Measurements from ENCODE around the gene MAP4K2. TPM values are rescaled to one million over a fixed set of nuclear protein-coding genes. Genes with fewer than 3 reads are reported as not detected.
A peak's percentile ranks its signal among the peaks of the same experiment; 100 is the strongest.

Gene MAP4K2
- total RNA-seq, 2 donors from 2014 or later = 19.4 to 20.4 TPM

DNA sequence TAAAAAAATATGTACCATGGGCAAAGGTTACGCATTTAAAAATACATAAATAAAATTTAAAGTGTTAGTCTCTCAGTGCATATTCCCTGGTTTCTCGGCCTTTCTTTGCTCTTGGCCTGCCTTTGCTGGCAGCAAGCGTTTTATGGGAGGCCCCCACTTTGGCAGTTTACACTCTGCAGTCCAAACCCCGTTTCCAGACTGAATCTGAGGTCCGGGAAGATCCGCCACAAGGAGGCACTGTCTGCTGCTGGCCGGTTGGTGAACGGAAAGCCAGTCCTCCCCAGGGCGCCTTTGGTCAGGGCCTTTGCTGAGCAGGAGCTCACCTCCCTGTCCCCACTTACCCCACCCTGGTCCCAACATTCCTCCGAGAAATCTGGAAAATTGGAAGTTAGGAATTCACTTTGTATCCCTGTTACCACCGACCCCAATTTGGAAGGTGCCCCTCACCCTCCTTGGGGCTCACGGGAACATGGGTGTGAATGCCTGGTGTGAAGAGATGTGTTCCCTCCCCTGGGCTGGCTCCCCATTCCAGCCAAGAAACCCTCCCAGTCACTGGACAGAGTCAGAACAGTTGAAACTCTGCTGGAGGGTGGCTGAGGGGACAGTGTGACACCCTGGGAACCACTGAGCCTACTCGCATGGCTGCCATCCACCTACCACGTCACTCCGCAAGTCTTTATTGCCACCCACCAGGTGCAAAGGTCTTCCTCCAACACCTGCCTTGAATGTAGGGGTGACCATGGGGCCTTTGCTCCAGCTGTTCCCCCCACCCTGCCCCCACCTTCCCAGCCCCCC is 15.3 kb downstream of the MAP4K2 start:
- DNase-seq (ENCODE audit: low spot score) = peak; percentile 74
- TF ChIP-seq, protein P1, sequence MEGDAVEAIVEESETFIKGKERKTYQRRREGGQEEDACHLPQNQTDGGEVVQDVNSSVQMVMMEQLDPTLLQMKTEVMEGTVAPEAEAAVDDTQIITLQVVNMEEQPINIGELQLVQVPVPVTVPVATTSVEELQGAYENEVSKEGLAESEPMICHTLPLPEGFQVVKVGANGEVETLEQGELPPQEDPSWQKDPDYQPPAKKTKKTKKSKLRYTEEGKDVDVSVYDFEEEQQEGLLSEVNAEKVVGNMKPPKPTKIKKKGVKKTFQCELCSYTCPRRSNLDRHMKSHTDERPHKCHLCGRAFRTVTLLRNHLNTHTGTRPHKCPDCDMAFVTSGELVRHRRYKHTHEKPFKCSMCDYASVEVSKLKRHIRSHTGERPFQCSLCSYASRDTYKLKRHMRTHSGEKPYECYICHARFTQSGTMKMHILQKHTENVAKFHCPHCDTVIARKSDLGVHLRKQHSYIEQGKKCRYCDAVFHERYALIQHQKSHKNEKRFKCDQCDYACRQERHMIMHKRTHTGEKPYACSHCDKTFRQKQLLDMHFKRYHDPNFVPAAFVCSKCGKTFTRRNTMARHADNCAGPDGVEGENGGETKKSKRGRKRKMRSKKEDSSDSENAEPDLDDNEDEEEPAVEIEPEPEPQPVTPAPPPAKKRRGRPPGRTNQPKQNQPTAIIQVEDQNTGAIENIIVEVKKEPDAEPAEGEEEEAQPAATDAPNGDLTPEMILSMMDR (IDR thresholded peaks at IDR 0.05) = peak; percentile 38 to 74
- H3K4me1 ChIP-seq = no peaks in the 10 kb centered on the region

DNA sequence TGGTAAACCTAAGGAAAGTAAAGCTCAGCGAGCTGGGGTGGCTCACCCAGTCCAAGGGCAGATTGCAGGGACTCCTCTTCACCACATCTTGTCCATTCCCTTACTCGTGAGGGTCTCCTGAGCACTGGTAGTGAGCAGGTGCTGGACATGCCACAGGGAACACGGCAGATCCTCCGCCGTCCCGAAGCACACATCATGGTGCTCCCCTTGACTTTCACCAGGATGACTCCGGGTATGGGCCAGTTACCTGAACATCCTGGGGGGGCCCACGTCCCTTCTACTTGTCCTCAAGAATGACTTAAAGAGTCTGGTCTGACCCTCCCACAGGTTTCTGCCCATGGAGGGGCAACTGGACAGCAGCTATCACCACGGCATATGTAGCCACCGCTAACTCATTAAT is 16.7 kb downstream of the MAP4K2 start:
- H3K36me3 ChIP-seq = peaks cover 18% of the 10 kb centered on the region
- DNase-seq (ENCODE audit: low spot score) = no peak
- H3K9me3 ChIP-seq = no peaks in the 10 kb centered on the region
- no peak overlapping the region for H3K27ac ChIP-seq
- H3K27me3 ChIP-seq = no peaks in the 10 kb centered on the region
- no peak overlapping the region for H3K4me3 ChIP-seq
- TF ChIP-seq, protein P1 (IDR thresholded peaks at IDR 0.05) = no peak
- H3K4me1 ChIP-seq = no peaks in the 10 kb centered on the region

More for the DNA sequence above, 15.3 kb downstream of the MAP4K2 start:
- no peaks in the 10 kb centered on the region for H3K9me3 ChIP-seq
- H3K36me3 ChIP-seq = peaks cover 28% of the 10 kb centered on the region
- no peak overlapping the region for H3K27ac ChIP-seq
- no peaks in the 10 kb centered on the region for H3K27me3 ChIP-seq
- H3K4me3 ChIP-seq = no peak overlapping the region

- H3K4me1 ChIP-seq = no peaks in the 10 kb centered on the region
- H3K27ac ChIP-seq = no peak overlapping the region
- no peaks in the 10 kb centered on the region for H3K9me3 ChIP-seq
- H3K27me3 ChIP-seq = no peaks in the 10 kb centered on the region
- DNase-seq (ENCODE audit: low spot score) = no peak
- no peak overlapping the region for H3K4me3 ChIP-seq
- H3K36me3 ChIP-seq = peaks cover 10% of the 10 kb centered on the region
- TF ChIP-seq, protein P1 (IDR thresholded peaks at IDR 0.05) = no peak
Observed at GRCh38 chr11:64784813-64785581, 18.0 kb downstream of the MAP4K2 start.

DNA sequence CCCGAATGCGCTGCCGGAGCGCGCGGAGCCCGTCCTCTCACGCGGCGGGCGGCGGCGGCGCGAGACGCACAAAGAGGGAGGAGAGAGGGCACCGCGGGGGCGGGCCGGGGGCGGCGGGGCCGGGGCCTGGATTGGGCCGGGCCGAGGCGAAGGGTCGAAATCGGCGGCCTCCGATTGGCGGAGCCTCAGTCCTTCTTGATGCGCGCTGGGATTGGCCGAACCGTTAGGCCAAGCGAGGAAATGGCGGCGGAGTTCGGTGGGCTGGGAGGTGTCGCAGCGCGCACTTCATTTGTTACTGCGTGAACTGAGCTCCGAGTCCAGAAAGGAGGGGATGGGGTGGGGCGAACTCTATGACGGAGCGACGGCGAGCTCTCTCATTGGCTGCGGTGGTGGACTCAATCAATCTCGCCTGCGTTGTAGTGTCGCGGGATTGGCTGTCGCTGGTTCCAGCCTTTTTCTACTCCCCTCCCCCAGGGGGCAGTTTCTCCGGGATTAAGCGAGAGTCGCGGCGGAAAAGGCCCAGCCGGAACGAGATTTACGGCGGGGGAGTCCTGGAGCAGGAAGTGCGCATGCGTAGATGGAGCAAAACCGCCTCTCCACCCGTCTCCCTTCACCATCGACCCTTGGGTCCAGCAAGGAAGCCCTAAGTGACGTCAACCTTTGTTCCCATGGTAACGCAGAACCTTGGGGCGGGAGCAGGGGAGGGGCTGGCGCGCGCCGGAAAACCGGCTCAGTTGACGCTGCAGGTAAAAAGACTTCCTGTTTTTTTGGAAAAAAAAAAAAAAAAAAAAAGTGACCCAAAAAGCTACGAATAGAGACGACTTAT is 24.3 kb downstream of the MAP4K2 start, which contains the start of gene SF1:
SF1 (minus strand) TSS at position 70 of the 826 bp plus-strand sequence. CDS start 150 bp downstream, outside the sequence.
- TF ChIP-seq, protein P1 (IDR thresholded peaks at IDR 0.05) = no peak
- Histone ChIP-seq H3K4me1 (peaks cover 0 to 43% of the 10 kb centered on the region in 2 donors), H3K9me3 (no peaks in the 10 kb centered on the region), H3K27ac (peak within 1 kb of the TSS; percentile 98 to 100), H3K36me3 (peaks cover 38% of the 10 kb centered on the region), H3K4me3 (peak within 1 kb of the TSS; percentile 92 to 100), H3K27me3 (no peaks in the 10 kb centered on the region)
- DNase-seq (ENCODE audit: low spot score) = peak; percentile 100

DNA sequence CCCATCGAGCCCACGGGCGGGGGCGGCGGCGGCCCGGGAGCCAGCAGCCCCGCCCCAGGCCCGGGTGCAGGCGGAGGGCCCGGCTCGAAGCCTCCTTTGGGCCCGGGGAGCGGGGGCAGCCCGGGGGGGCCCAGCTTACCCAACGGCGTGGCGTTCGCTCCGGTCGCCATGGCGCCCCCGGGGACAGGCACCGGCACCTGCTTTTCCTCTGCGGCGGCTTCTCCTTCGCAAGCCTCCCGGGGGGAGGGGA is 24.9 kb downstream of the MAP4K2 start:
- peak overlapping the region; percentile 92 to 100 for H3K4me3 ChIP-seq
- peak overlapping the region; percentile 98 to 100 for H3K27ac ChIP-seq
- DNase-seq (ENCODE audit: low spot score) = no peak
- H3K27me3 ChIP-seq = no peaks in the 10 kb centered on the region
- H3K9me3 ChIP-seq = no peaks in the 10 kb centered on the region
- H3K36me3 ChIP-seq = peaks cover 44% of the 10 kb centered on the region
- H3K4me1 ChIP-seq = peaks cover 0 to 48% of the 10 kb centered on the region in 2 donors
- TF ChIP-seq, protein P1 (IDR thresholded peaks at IDR 0.05) = no peak

Data from right atrium auricular region (tissue), 2 donors.